IPS-15b (cell line): Measurements from ENCODE around the gene UBE2E1.
"Not testable (repeated sequence)": the region's sequence is repeated elsewhere in the genome, so short reads cannot be mapped to it uniquely, and the experiment has no call there.

Experiments used
- H3K27me3 ChIP-seq: one replicate; pipeline ENCODE4 v1.6.1; 2013; ENCODE audit warnings: low read length; ENCODE audit not compliant: control insufficient read depth, insufficient read depth
- H3K36me3 ChIP-seq: one replicate; pipeline ENCODE4 v1.6.1; 2013; ENCODE audit warnings: low read length; ENCODE audit not compliant: control insufficient read depth, insufficient read depth
- H3K4me1 ChIP-seq: one replicate; pipeline ENCODE4 v1.6.1; 2013; ENCODE audit warnings: mild to moderate bottlenecking, low read length; ENCODE audit not compliant: control insufficient read depth, insufficient read depth
- H3K4me3 ChIP-seq: one replicate; pipeline ENCODE4 v1.5.1; 2013; ENCODE audit warnings: low read depth, low read length
- H3K9ac ChIP-seq: one replicate; pipeline ENCODE4 v1.6.1; 2013; ENCODE audit warnings: low read depth, mild to moderate bottlenecking, low read length
- H3K9me3 ChIP-seq: one replicate; pipeline ENCODE4 v1.6.1; 2013; ENCODE audit warnings: mild to moderate bottlenecking, low read length; ENCODE audit not compliant: control insufficient read depth, insufficient read depth

UBE2E1 gene

DNA sequence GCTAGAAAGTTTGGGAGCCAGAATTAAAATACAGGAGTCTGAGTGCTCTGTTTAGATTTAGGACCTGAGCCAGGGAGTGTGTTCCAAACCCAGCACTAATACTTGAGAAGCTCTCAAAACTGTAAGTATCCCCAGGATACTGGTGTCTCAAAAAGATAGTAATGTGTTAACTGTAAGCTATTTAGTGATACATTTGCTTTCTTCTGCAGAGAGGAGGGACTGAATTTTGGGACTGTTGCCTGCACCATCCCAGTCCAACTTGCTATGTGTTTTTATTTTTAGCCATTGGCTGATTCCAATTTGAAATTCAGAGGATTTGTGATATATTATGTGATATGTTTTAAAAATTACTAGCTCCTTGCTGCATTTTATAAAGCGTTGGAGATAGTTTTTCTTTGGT is 31.5 kb downstream of the UBE2E1 start:
- Histone ChIP-seq H3K4me3 (no peak overlapping the region), H3K36me3 (no peaks in the 10 kb centered on the region), H3K9me3 (no peaks in the 10 kb centered on the region), H3K4me1 (peaks cover 9% of the 10 kb centered on the region), H3K27me3 (no peaks in the 10 kb centered on the region), H3K9ac (no peak overlapping the region)

DNA sequence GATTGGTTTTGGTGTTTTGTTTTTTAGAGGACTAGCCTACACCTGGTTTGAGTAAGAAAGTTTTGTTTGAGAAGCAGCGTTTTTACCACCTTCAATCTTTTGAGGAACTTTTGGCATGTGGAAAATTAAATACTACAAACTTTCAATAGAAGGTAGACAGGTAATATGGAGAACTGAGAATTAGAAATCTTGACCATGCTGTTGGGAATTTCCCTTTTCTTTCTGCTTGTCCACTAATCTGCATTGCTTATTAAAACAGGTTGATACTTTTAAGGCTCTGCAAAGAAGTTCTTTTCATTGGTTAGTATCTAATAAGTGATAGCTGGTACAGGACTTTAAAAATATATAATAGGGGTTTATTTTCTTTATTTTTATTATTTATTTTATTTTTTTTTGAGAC is 31.9 kb downstream of the UBE2E1 start:
- Histone ChIP-seq H3K9me3 (no peaks in the 10 kb centered on the region), H3K4me3 (no peak overlapping the region), H3K9ac (no peak overlapping the region), H3K27me3 (no peaks in the 10 kb centered on the region), H3K4me1 (peaks cover 9% of the 10 kb centered on the region), H3K36me3 (no peaks in the 10 kb centered on the region)

DNA sequence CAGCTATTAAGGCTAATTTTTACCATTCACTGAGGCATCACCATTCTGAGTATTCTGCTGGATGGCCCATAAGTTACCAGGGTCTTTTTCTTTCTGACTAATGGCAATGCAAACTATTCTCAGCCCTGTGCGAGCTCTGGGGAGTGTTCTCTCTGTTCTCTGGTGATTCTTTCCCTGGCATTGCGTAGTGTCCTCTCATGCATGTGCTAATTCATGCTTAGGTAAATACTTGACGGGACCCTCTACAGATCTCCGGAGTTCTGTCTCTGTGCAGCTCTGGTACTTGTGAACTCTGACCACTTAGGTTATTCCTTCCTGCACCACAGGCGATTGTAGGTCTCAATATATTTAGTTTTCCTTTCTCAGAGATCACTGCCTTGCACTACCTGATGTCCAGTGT is 34.8 kb downstream of the UBE2E1 start:
- Histone ChIP-seq H3K9me3 (no peaks in the 10 kb centered on the region), H3K4me1 (peaks cover 13% of the 10 kb centered on the region), H3K27me3 (no peaks in the 10 kb centered on the region), H3K4me3 (no peak overlapping the region), H3K9ac (no peak overlapping the region), H3K36me3 (no peaks in the 10 kb centered on the region)

GRCh38 chr3:23843869-23844268 is 38.1 kb downstream of the UBE2E1 start:
- Histone ChIP-seq H3K4me1 (peaks cover 13% of the 10 kb centered on the region), H3K9ac (no peak overlapping the region), H3K4me3 (no peak overlapping the region), H3K9me3 (no peaks in the 10 kb centered on the region), H3K27me3 (no peaks in the 10 kb centered on the region), H3K36me3 (no peaks in the 10 kb centered on the region)

- H3K36me3 ChIP-seq: no peaks in the 10 kb centered on the region
- no peaks in the 10 kb centered on the region for H3K27me3 ChIP-seq
Observed at GRCh38 chr3:23845326-23846216, 39.8 kb downstream of the UBE2E1 start.

GRCh38 chr3:23849462-23849861 is 43.7 kb downstream of the UBE2E1 start:
- H3K4me3 ChIP-seq, H3K36me3 ChIP-seq, H3K27me3 ChIP-seq, H3K9ac ChIP-seq, H3K4me1 ChIP-seq, H3K9me3 ChIP-seq: not testable (repeated sequence)

More at GRCh38 chr3:23845326-23846216, 39.8 kb downstream of the UBE2E1 start:
- no peak overlapping the region for H3K9ac ChIP-seq
- H3K4me3 ChIP-seq: no peak overlapping the region
- peaks cover 7% of the 10 kb centered on the region for H3K4me1 ChIP-seq
- no peaks in the 10 kb centered on the region for H3K9me3 ChIP-seq

DNA sequence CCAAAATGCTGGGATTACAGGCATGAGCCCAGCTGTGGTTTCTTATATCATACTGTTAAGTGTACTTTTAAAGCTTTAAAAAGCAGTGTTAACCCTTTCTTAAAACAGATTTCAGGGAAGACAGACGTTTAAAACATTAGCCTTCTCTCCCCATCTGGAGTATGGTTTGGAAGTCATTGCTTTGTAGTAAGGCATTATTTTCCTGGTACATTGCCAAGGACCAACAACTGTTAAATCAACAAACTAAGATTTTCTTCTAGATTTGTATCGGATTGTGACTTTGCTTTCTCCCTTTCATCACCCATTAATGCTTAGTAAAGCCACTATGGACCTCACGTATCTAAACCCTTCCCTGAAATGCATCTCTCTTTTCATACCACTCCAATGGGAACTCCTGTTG is 50.5 kb downstream of the UBE2E1 start:
- Histone ChIP-seq H3K9ac (no peak overlapping the region), H3K27me3 (no peaks in the 10 kb centered on the region), H3K4me1 (peaks cover 2% of the 10 kb centered on the region), H3K4me3 (no peak overlapping the region), H3K36me3 (no peaks in the 10 kb centered on the region), H3K9me3 (no peaks in the 10 kb centered on the region)

GRCh38 chr3:23859012-23859743 is 53.4 kb downstream of the UBE2E1 start:
- Histone ChIP-seq H3K36me3 (no peaks in the 10 kb centered on the region), H3K4me1 (peaks cover 2% of the 10 kb centered on the region), H3K4me3 (no peak overlapping the region), H3K27me3 (no peaks in the 10 kb centered on the region), H3K9me3 (no peaks in the 10 kb centered on the region), H3K9ac (no peak overlapping the region)

DNA sequence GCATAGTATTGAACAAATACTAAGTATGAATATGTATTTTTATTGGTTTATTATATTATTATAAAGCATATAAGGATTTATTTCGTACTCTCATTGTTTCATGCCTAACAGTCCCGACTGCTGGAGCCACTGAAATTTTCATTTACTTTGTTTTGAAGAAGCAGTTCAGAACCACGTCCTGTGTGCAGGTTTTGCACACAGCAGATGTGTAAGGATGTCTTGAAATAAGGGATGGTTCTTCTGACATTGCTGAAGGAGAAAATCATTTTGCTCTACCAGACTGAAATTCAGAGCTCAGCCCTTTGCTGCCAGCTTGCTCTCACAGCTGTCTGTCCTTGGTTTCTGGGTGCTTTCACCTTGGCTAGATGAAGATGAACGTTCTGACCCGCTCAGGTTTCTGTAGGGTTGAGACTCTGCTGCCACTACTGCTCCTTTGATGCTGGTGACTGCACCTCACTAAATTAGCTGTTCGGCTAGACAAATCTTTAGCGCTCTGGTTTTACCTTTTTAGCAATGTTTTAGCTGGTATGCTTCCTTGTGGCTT is 54.2 kb downstream of the UBE2E1 start:
- Histone ChIP-seq H3K9ac (no peak overlapping the region), H3K4me3 (no peak overlapping the region), H3K27me3 (no peaks in the 10 kb centered on the region), H3K9me3 (no peaks in the 10 kb centered on the region), H3K4me1 (peaks cover 3% of the 10 kb centered on the region), H3K36me3 (no peaks in the 10 kb centered on the region)

- no peak overlapping the region for H3K9ac ChIP-seq
- no peaks in the 10 kb centered on the region for H3K27me3 ChIP-seq
- no peak overlapping the region for H3K4me3 ChIP-seq
- H3K4me1 ChIP-seq: peaks cover 18% of the 10 kb centered on the region
- H3K9me3 ChIP-seq: no peaks in the 10 kb centered on the region
- no peaks in the 10 kb centered on the region for H3K36me3 ChIP-seq
Observed at GRCh38 chr3:23861689-23862088, 55.9 kb downstream of the UBE2E1 start.

- no peaks in the 10 kb centered on the region for H3K27me3 ChIP-seq
Observed at GRCh38 chr3:23863060-23863459, 57.3 kb downstream of the UBE2E1 start.

GRCh38 chr3:23864931-23865330 is 59.2 kb downstream of the UBE2E1 start:
- Histone ChIP-seq H3K9me3 (no peaks in the 10 kb centered on the region), H3K4me3 (no peak overlapping the region), H3K9ac (no peak overlapping the region), H3K4me1 (peaks cover 17% of the 10 kb centered on the region), H3K27me3 (no peaks in the 10 kb centered on the region), H3K36me3 (no peaks in the 10 kb centered on the region)

More at GRCh38 chr3:23863060-23863459, 57.3 kb downstream of the UBE2E1 start:
- Histone ChIP-seq H3K9me3 (no peaks in the 10 kb centered on the region), H3K4me1 (peaks cover 17% of the 10 kb centered on the region), H3K9ac (no peak overlapping the region), H3K36me3 (no peaks in the 10 kb centered on the region), H3K4me3 (no peak overlapping the region)
